GM20000 (cell line): ENCODE data around the gene POLQ.

Experiments
- DNase-seq: peaks from one replicate; pipeline ENCODE4 v3.0.0; 2012; ENCODE audit warnings: low spot score
- CTCF ChIP-seq: IDR thresholded peaks from 2 replicates; pipeline ENCODE4 v1.5.1; 2012; ENCODE audit warnings: mild to moderate bottlenecking, control low read depth; ENCODE audit errors: extremely low read depth, missing control alignments

The POLQ gene

GRCh38 chr3:121542924-121543323 is 2.9 kb downstream of the POLQ start:
- no peak for DNase-seq
- TF ChIP-seq CTCF: no peak

GRCh38 chr3:121531269-121531668 is 14.5 kb downstream of the POLQ start:
- no peak for TF ChIP-seq CTCF
- no peak for DNase-seq

GRCh38 chr3:121529308-121529707 is 16.5 kb downstream of the POLQ start:
- TF ChIP-seq CTCF: peak; percentile 4
- no peak for DNase-seq

GRCh38 chr3:121520510-121520909 is 25.3 kb downstream of the POLQ start:
- DNase-seq: no peak
- no peak for TF ChIP-seq CTCF

- TF ChIP-seq CTCF: no peak
Measured at GRCh38 chr3:121517953-121518655, 27.7 kb downstream of the POLQ start.

GRCh38 chr3:121515862-121516261 is 29.9 kb downstream of the POLQ start:
- TF ChIP-seq CTCF: no peak
- DNase-seq: no peak

More at GRCh38 chr3:121517953-121518655, 27.7 kb downstream of the POLQ start:
- DNase-seq: no peak

- TF ChIP-seq CTCF: no peak
- no peak for DNase-seq
Measured at GRCh38 chr3:121515313-121515712, 30.5 kb downstream of the POLQ start.
